Colonic mucosa (tissue), 4 donors: ENCODE measurements around the gene ZNF503. TPM values are rescaled to one million over a fixed set of nuclear protein-coding genes. Genes with fewer than 3 reads are reported as not detected.

Source experiments
- DNase-seq: peaks from one replicate; pipeline ENCODE4 v3.0.0-alpha.2; 2020
- H3K27ac ChIP-seq: fragments of 200-600 bp; one replicate; pipeline ENCODE4 v1.8.0; 2021
- H3K27me3 ChIP-seq: fragments of 200-600 bp; one replicate; pipeline ENCODE4 v1.8.0; 2021
- H3K36me3 ChIP-seq: fragments of 200-600 bp; one replicate; pipeline ENCODE4 v1.8.0; 2021
- H3K4me1 ChIP-seq: fragments of 200-600 bp; one replicate; pipeline ENCODE4 v1.8.0; 2021; ENCODE audit warnings: mild to moderate bottlenecking
- H3K4me3 ChIP-seq: fragments of 200-600 bp; one replicate; pipeline ENCODE4 v1.8.0; 2021
- H3K9ac ChIP-seq, 2 donors: one replicate each; pipeline ENCODE4 v1.7.0; 2013; ENCODE audit warnings: control low read depth in 2 of 2, low read depth in 2 of 2, low read length in 2 of 2
- H3K9me3 ChIP-seq: fragments of 200-600 bp; one replicate; pipeline ENCODE4 v1.8.0; 2021
- intact Hi-C: fragments of 100-400 bp; cut with DNase I; formaldehyde crosslinking; loops from one replicate; pipeline ENCODE4 v1.14.1; 2022
- total RNA-seq, 2 donors: library from RNA; stranded (reverse); fragmentation: NEBNext Ultra II Directional in 1 of 2; extraction: Animal tissue kit (Norgen Biotek cat#: 25700) in 1 of 2; gene quantifications; one replicate each; pipeline ENCODE4 v1.2.1, GENCODE V29; 2021
- TF ChIP-seq, protein P1 (sequence below): fragments of 200-600 bp; IDR thresholded peaks from one replicate; pipeline ENCODE4 v1.8.0; 2022; ENCODE audit warnings: antibody characterized with exemption, mild to moderate bottlenecking
- donor health status: healthy.
- donor health status: DM: no; HTN: no; CAD: no.
- donor health status: DM: no; HTN: no; CAD: no.

The ZNF503 gene
- total RNA-seq, 2 donors from 2014 or later = 3.6 to 8.0 TPM

DNA sequence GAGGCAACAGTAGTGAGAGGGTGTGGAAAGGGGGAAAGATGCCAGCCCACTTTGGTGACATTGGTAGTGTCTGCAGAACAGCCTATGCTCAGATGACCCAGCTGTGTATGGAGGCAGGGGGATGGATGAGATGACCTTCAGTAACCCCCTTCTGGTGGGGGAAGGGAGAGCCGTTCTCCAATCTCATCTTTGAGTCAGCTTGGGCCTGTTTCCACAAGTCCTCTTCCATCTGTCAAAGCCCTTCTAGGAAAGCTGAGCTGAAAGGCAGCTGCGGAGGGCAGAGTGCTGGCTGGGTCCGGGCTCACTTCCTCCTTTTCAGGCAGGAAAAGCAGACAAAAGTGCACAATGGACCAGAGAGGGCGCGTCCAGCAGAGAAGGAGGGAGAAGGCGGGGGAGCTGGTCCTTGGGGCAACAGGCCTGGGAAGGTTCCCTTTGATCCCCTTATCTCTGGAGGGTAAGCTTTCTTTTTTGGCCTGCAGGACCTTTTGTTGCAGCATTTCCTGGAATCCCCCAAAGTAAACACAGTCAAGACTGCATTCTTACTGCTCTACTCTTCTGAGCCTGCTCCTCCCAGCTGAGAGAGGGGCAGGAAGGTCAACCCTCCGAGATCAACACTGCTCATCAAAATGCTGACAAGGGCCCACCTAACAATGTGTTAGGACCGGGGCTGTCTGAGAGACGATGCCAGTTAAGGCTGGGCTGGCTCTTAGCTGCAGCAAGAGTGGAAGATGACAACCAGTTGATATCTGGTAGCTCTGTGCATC lies 28.6 kb upstream of the ZNF503 start:
- no peak overlapping the region for H3K4me3 ChIP-seq
- no peaks in the 10 kb centered on the region for H3K36me3 ChIP-seq
- peak overlapping the region; percentile 36 for H3K27ac ChIP-seq
- H3K27me3 ChIP-seq = no peaks in the 10 kb centered on the region
- TF ChIP-seq, protein P1, sequence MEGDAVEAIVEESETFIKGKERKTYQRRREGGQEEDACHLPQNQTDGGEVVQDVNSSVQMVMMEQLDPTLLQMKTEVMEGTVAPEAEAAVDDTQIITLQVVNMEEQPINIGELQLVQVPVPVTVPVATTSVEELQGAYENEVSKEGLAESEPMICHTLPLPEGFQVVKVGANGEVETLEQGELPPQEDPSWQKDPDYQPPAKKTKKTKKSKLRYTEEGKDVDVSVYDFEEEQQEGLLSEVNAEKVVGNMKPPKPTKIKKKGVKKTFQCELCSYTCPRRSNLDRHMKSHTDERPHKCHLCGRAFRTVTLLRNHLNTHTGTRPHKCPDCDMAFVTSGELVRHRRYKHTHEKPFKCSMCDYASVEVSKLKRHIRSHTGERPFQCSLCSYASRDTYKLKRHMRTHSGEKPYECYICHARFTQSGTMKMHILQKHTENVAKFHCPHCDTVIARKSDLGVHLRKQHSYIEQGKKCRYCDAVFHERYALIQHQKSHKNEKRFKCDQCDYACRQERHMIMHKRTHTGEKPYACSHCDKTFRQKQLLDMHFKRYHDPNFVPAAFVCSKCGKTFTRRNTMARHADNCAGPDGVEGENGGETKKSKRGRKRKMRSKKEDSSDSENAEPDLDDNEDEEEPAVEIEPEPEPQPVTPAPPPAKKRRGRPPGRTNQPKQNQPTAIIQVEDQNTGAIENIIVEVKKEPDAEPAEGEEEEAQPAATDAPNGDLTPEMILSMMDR = no peak
- no peaks in the 10 kb centered on the region for H3K4me1 ChIP-seq
- intact Hi-C loops = no loop called here
- peak; percentile 73 for DNase-seq
- peak overlapping the region in 1 of 2 donors; percentile 21 for H3K9ac ChIP-seq
- H3K9me3 ChIP-seq = no peaks in the 10 kb centered on the region

DNA sequence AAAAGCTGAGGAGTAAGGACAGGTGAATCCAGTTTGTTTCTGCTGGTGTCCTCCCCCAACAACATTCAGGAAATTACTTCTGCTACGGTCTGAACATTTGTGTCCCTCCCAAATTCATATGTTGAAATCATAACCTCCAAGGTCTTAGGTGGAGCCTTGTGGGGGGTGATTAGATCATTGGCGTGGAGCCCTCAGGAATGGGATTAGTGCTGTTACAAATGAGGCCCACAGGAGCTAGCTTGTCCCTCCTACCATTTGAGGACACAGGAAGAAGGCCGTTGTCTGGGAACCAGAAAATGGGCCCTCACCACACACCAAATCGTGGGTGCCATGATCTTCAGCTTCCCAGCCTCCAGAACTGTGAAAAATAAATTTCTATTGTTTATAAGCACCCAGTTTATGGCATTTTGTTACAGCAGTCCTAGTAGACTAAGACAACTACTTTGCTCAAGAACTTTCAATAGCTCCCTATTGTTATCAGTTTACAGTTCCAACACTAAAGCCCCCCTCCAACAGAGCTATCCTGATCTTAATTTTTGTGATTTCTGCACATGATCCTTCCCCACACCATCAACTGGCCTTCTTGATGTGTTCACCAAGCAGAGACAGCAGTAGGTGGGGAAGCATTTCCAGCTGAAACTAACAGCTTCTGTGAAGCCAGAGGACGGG lies 27.7 kb upstream of the ZNF503 start:
- no peaks in the 10 kb centered on the region for H3K4me1 ChIP-seq
- no peak for DNase-seq
- intact Hi-C loops = no loop called here

DNA sequence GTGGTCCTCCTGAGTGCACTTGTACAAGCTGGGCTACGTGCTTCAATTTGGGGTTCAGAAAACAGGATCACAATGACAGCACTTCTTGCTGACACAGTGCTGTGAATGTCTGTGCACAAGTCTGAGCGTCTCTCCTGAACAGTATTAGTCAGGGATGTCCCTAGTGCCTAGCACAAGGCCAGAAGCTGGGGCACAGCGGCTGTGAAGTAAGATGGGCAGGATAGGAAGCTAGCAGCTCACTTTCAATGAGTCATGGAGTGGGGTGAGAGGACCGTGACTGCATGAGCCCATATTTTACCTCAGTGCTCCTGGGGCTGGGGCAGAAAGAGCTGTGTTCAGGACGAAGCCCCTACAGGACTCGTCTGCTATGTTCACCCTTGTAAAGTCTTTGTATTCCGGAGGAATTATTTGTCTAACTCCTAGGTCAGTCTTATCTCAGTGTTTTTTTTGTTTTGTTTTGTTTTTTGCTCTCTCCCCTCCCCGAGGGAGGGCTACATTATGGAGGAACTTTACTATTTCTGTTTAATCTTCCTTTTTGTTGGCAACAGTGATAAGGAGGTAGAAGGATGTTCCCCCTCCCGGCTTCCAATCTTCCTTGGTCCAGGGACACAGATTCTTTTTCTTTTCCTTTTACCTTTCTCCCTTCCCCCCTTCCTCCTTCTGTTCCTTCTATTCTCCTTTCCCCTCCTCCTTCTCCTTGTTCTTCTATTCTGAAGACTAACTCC lies 27.0 kb upstream of the ZNF503 start:
- Histone ChIP-seq H3K9me3 (no peaks in the 10 kb centered on the region), H3K36me3 (no peaks in the 10 kb centered on the region), H3K27me3 (no peaks in the 10 kb centered on the region), H3K4me3 (no peak overlapping the region), H3K4me1 (no peaks in the 10 kb centered on the region), H3K9ac (no peak overlapping the region), H3K27ac (no peak overlapping the region)
- TF ChIP-seq, protein P1 = no peak
- intact Hi-C loops = no loop called here
- no peak for DNase-seq

More for the DNA sequence above, 27.7 kb upstream of the ZNF503 start:
- Histone ChIP-seq H3K27ac (no peak overlapping the region), H3K4me3 (no peak overlapping the region), H3K9me3 (no peaks in the 10 kb centered on the region), H3K9ac (no peak overlapping the region), H3K27me3 (no peaks in the 10 kb centered on the region), H3K36me3 (no peaks in the 10 kb centered on the region)
- TF ChIP-seq, protein P1 = no peak

DNA sequence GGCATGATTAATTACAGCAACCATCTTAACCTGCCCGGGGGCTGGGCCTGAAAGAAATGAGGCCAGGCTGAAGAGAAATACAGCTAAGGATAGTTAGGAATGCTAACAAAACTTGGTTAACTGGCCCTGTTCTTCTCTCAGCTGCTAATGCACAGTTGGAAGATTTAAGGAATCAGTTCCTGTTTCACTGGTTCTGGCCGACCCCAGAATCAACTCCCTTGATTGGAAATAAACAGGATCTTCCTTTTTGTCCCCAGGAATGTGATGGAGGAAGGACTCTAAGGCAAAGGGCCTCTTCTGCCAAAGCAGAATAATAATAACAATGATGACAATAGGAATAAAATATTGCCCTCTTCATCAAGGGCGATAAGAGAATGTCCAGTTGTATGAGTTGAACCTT lies 26.4 kb upstream of the ZNF503 start:
- Histone ChIP-seq H3K27ac (no peak overlapping the region), H3K27me3 (no peaks in the 10 kb centered on the region), H3K36me3 (no peaks in the 10 kb centered on the region), H3K4me1 (no peaks in the 10 kb centered on the region), H3K9me3 (no peaks in the 10 kb centered on the region), H3K9ac (peak overlapping the region in 1 of 2 donors; percentile 9), H3K4me3 (no peak overlapping the region)
- DNase-seq = no peak
- intact Hi-C loops = no loop called here
- TF ChIP-seq, protein P1 = no peak

DNA sequence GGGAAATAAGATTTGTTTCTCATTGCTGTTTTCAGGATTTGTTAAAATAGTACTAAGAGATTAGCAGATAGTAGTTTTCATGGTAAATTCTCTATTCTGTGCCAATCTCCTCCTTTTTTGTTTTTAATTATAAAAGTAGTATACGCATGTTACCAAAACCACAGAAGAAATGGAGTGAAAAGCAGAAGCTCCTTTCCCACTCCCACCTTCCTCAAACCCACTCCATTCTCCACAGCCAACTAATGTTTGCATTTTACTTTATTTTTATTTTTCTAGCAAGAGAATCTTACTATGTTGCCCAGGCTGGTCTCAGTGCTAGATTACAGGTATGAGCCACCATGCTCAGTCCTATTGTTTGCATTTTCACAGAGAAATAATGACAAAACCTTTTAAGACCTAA lies 25.3 kb upstream of the ZNF503 start:
- intact Hi-C loops = no loop called here
- Histone ChIP-seq H3K27ac (no peak overlapping the region), H3K4me3 (no peak overlapping the region), H3K27me3 (no peaks in the 10 kb centered on the region), H3K9ac (no peak overlapping the region), H3K36me3 (no peaks in the 10 kb centered on the region), H3K4me1 (no peaks in the 10 kb centered on the region), H3K9me3 (no peaks in the 10 kb centered on the region)
- TF ChIP-seq, protein P1 = no peak
- DNase-seq = no peak
